Endodermal cell (in vitro differentiated cells): ENCODE data around the gene PIP5K1B. TPM values are rescaled to one million over a fixed set of nuclear protein-coding genes. Genes with fewer than 3 reads are reported as not detected.

Experiments
- DNase-seq: peaks from one replicate; pipeline ENCODE4 v3.0.0-alpha.2; 2017
- H3K27ac ChIP-seq: 2 replicates; pipeline ENCODE4 v1.5.1; 2013; ENCODE audit warnings: mild to moderate bottlenecking, low read depth, low read length, moderate library complexity
- H3K27me3 ChIP-seq: 2 replicates; pipeline ENCODE4 v1.6.1; 2013; ENCODE audit warnings: mild to moderate bottlenecking, low read length, moderate library complexity; ENCODE audit not compliant: insufficient read depth, control insufficient read depth, poor library complexity, severe bottlenecking
- H3K36me3 ChIP-seq: 2 replicates; pipeline ENCODE4 v1.7.0; 2013; ENCODE audit warnings: mild to moderate bottlenecking, low read length, moderate library complexity; ENCODE audit not compliant: control insufficient read depth, insufficient read depth
- H3K4me1 ChIP-seq: one replicate; pipeline ENCODE4 v1.7.0; 2013; ENCODE audit warnings: low read length; ENCODE audit not compliant: control insufficient read depth, insufficient read depth
- H3K4me3 ChIP-seq: 2 replicates; pipeline ENCODE4 v1.5.1; 2013; ENCODE audit warnings: mild to moderate bottlenecking, low read length, moderate library complexity
- H3K9ac ChIP-seq: 2 replicates; pipeline ENCODE4 v1.6.1; 2013; ENCODE audit warnings: mild to moderate bottlenecking, low read length, moderate library complexity; ENCODE audit not compliant: poor library complexity, severe bottlenecking; ENCODE audit errors: extremely low read depth
- H3K9me3 ChIP-seq: 2 replicates; pipeline ENCODE4 v1.6.1; 2013; ENCODE audit warnings: mild to moderate bottlenecking, low read length, moderate library complexity; ENCODE audit not compliant: control insufficient read depth
- H3K27ac Mint-ChIP-seq: 2 replicates; pipeline ENCODE4 v1.8.0; 2020; ENCODE audit warnings: mixed read lengths
- H3K27me3 Mint-ChIP-seq: 2 replicates; pipeline ENCODE4 v1.8.0; 2021; ENCODE audit warnings: mild to moderate bottlenecking, mixed read lengths; ENCODE audit not compliant: insufficient read depth
- H3K36me3 Mint-ChIP-seq: 2 replicates; pipeline ENCODE4 v1.8.0; 2020; ENCODE audit warnings: low read depth, mixed read lengths
- H3K4me1 Mint-ChIP-seq: 2 replicates; pipeline ENCODE4 v1.8.0; 2020; ENCODE audit warnings: mixed read lengths
- H3K4me3 Mint-ChIP-seq: 2 replicates; pipeline ENCODE4 v1.8.0; 2020; ENCODE audit warnings: mild to moderate bottlenecking, moderate library complexity, mixed read lengths
- H3K9me3 Mint-ChIP-seq: 2 replicates; pipeline ENCODE4 v1.8.0; 2020; ENCODE audit warnings: mild to moderate bottlenecking, mixed read lengths
- WGBS, 2 experiments: methylation state at CpG; one replicate each; pipeline versions ENCODE4 v1.1.5 to v1.1.7; 2013; ENCODE audit warnings: missing lambda C conversion rate in 2 of 2, mixed read lengths in 1 of 2; ENCODE audit not compliant: insufficient coverage in 1 of 2, insufficient read length in 1 of 2; 5-methylcytosine and 5-hydroxymethylcytosine counted together
- total RNA-seq, 2 donors: library from RNA; stranded (reverse); fragmentation: NEBNext Ultra II Directional in 1 of 2; extraction: Animal tissue kit (Norgen Biotek cat#: 25700) in 1 of 2; gene quantifications; 2 replicates in 1 of 2; 3 replicates in 1 of 2; pipeline ENCODE4 v1.2.1, GENCODE V29; 2021
- TF ChIP-seq, protein P1 (sequence below): fragments of 200-600 bp; sonication (generic); conservative IDR thresholded peaks from 2 replicates; pipeline ENCODE4 v1.5.0; 2021; ENCODE audit warnings: antibody characterized with exemption, mild to moderate bottlenecking

The PIP5K1B gene
- total RNA-seq, 2 donors from 2014 or later: 8.5 to 10.2 TPM

- Histone ChIP-seq H3K27ac (no peak overlapping the region), H3K4me1 (peaks cover 4% of the 10 kb centered on the region), H3K9me3 (no peaks in the 10 kb centered on the region), H3K9ac (no peak overlapping the region), H3K4me3 (no peak overlapping the region), H3K27me3 (no peaks in the 10 kb centered on the region), H3K36me3 (peaks cover 15% of the 10 kb centered on the region)
- DNase-seq: no peak
- no peaks in the 10 kb centered on the region for H3K36me3 Mint-ChIP-seq
- no peak overlapping the region for H3K4me3 Mint-ChIP-seq
- H3K27ac Mint-ChIP-seq: no peak overlapping the region
- H3K4me1 Mint-ChIP-seq: peaks cover 17% of the 10 kb centered on the region
- 90 to 93% methylated on average over 3 to 9 of the region's 9 CpGs for WGBS, 2 experiments
- TF ChIP-seq, protein P1, sequence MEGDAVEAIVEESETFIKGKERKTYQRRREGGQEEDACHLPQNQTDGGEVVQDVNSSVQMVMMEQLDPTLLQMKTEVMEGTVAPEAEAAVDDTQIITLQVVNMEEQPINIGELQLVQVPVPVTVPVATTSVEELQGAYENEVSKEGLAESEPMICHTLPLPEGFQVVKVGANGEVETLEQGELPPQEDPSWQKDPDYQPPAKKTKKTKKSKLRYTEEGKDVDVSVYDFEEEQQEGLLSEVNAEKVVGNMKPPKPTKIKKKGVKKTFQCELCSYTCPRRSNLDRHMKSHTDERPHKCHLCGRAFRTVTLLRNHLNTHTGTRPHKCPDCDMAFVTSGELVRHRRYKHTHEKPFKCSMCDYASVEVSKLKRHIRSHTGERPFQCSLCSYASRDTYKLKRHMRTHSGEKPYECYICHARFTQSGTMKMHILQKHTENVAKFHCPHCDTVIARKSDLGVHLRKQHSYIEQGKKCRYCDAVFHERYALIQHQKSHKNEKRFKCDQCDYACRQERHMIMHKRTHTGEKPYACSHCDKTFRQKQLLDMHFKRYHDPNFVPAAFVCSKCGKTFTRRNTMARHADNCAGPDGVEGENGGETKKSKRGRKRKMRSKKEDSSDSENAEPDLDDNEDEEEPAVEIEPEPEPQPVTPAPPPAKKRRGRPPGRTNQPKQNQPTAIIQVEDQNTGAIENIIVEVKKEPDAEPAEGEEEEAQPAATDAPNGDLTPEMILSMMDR: no peak
- no peaks in the 10 kb centered on the region for H3K9me3 Mint-ChIP-seq
- no peaks in the 10 kb centered on the region for H3K27me3 Mint-ChIP-seq
These were observed 42.0 kb downstream of the PIP5K1B start for GRCh38 chr9:68747043-68747533.

GRCh38 chr9:68749135-68749534, 44.1 kb downstream of the PIP5K1B start:
- H3K4me1 Mint-ChIP-seq: peaks cover 13% of the 10 kb centered on the region
- H3K36me3 ChIP-seq: peaks cover under 1% of the 10 kb centered on the region
- H3K27ac ChIP-seq: no peak overlapping the region
- DNase-seq: no peak
- TF ChIP-seq, protein P1: no peak
- peaks cover 4% of the 10 kb centered on the region for H3K4me1 ChIP-seq
- peaks cover under 1% of the 10 kb centered on the region for H3K9me3 Mint-ChIP-seq
- no peak overlapping the region for H3K4me3 ChIP-seq
- H3K36me3 Mint-ChIP-seq: no peaks in the 10 kb centered on the region
- no peaks in the 10 kb centered on the region for H3K9me3 ChIP-seq
- no peaks in the 10 kb centered on the region for H3K27me3 ChIP-seq
- no peak overlapping the region for H3K27ac Mint-ChIP-seq
- no peaks in the 10 kb centered on the region for H3K27me3 Mint-ChIP-seq
- no peak overlapping the region for H3K4me3 Mint-ChIP-seq
- H3K9ac ChIP-seq: no peak overlapping the region
- WGBS, 2 experiments: 91 to 92% methylated on average over 3 of the region's 3 CpGs

DNA sequence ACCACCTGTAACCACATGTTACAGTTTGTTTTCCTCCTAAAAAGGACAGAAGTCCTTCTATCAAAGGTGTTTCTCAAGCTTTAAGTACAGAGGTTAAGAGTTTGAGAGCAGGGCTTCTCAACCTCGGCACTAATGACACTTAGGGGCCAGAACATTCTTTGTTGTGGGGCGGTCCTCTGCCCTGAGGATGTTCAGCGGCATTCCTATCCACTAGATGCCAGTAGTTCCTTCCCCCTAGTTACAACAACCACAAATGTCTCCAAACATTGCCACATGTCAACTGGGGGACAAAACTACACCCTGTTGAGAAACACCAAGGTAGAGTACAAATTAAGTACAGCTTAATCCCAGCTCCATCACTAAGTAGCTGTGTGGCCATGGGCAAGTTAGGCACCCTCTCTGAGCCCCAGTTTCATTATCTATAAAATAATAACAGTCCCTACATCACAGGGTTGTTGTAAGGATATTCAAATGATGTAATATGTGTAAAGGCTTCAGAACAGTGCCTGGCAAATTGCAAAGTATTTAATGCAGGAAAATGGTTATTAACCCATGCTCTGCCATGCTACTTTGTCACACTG, 44.6 kb downstream of the PIP5K1B start:
- Histone ChIP-seq H3K27ac (no peak overlapping the region), H3K27me3 (no peaks in the 10 kb centered on the region), H3K36me3 (no peaks in the 10 kb centered on the region), H3K9me3 (no peaks in the 10 kb centered on the region), H3K4me3 (no peak overlapping the region), H3K4me1 (peaks cover 4% of the 10 kb centered on the region), H3K9ac (no peak overlapping the region)
- no peaks in the 10 kb centered on the region for H3K36me3 Mint-ChIP-seq
- H3K27me3 Mint-ChIP-seq: no peaks in the 10 kb centered on the region
- H3K9me3 Mint-ChIP-seq: peaks cover 3% of the 10 kb centered on the region
- peaks cover 13% of the 10 kb centered on the region for H3K4me1 Mint-ChIP-seq
- H3K4me3 Mint-ChIP-seq: no peak overlapping the region
- no peak overlapping the region for H3K27ac Mint-ChIP-seq
- 81 to 94% methylated on average over 3 of the region's 3 CpGs for WGBS, 2 experiments
- DNase-seq: no peak
- TF ChIP-seq, protein P1: no peak
